Skin epidermis (tissue), 12 donors: ENCODE data around the gene AGTRAP.
A peak's percentile ranks its signal among the peaks of the same experiment; 100 is the strongest.

Experiments
- H3K27ac ChIP-seq, 21 experiments: fragments of 200-600 bp; sonication (generic) in 11 of 21; one replicate each; pipeline ENCODE4 v1.5.0; 2020; ENCODE audit warnings: mild to moderate bottlenecking in 3 of 21, inconsistent platforms in 2 of 21, moderate library complexity in 2 of 21
- H3K4me3 ChIP-seq, 7 experiments: fragments of 200-600 bp; sonication (generic) in 2 of 7; one replicate each; pipeline ENCODE4 v1.5.0; 2020; ENCODE audit warnings: inconsistent platforms in 2 of 7, mild to moderate bottlenecking in 2 of 7, moderate library complexity in 1 of 7

The AGTRAP gene, protein sequence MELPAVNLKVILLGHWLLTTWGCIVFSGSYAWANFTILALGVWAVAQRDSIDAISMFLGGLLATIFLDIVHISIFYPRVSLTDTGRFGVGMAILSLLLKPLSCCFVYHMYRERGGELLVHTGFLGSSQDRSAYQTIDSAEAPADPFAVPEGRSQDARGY

DNA sequence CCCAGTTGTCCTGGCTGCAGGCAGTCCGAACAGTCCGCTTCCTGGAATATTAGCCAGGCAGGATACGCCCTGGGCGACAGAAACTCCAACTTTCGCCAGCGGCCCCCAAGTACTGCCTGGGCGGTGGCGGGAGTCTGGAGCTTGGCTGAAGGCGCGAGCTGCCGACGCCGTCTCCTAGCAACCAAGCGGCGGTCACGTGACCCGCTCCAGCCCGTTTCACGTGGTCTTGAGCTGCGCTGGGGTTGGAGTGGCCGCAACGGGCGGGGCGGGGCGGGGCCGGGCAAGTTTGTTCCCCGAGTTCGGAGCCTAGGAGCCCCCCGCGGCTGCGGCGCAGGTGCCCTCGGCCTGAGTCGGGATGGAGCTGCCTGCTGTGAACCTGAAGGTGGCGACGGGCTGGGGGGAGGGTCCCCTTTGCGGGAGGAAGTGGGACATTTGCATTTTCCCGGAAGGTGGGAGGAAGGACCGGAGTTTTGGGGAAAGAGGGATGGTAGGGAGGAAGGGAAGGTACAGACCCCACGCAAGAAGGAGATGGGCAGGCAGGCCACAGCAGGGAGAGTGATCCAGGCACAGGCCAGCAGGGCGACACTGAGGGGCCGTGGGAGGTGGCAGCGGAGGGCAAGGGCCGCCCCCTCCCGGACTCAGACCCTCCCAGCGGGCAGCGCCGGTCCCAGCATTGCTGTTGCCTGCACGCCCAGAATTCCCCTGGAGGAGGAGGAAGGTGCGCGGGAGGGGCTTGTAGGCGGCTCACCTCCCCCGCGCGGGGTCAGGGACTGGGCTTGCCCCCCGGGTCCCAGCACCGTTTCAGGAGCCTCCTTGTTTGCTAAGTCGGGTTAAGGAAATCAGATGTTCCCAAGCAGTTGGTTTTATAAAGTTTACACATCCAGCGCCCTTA, at the start of gene AGTRAP:
Gene AGTRAP (plus strand): TSS at position 283 of the 892 bp plus-strand sequence. CDS start 73 bp downstream, at position 356.
- H3K4me3 ChIP-seq = peak within 1 kb of the TSS; percentile 57 to 86 (median 71)
- H3K27ac ChIP-seq = peak within 1 kb of the TSS; percentile 51 to 98 (median 94)

GRCh38 chr1:11688506-11688905, 47.4 kb upstream of the AGTRAP start:
- Histone ChIP-seq H3K4me3 (no peak overlapping the region), H3K27ac (no peak overlapping the region)

GRCh38 chr1:11690397-11691301, 45.3 kb upstream of the AGTRAP start:
- H3K27ac ChIP-seq = peak overlapping the region in 1 of 21 experiments; percentile 37
- H3K4me3 ChIP-seq = peak overlapping the region in 6 of 7 experiments; percentile 14 to 47 (median 28)

- peak within 1 kb of the TSS in 6 of 7 experiments; percentile 14 to 47 (median 28) for H3K4me3 ChIP-seq
- H3K27ac ChIP-seq = peak within 1 kb of the TSS in 1 of 21 experiments; percentile 37
Observed at GRCh38 chr1:11691302-11691914, 44.5 kb upstream of the AGTRAP start, which contains the start of gene DRAXIN. DRAXIN (plus strand) TSS chr1:11691710; CDS start chr1:11706259, 14,549 bp downstream.

GRCh38 chr1:11691928-11692711, 43.8 kb upstream of the AGTRAP start:
- no peak overlapping the region for H3K27ac ChIP-seq
- H3K4me3 ChIP-seq = peak overlapping the region in 6 of 7 experiments; percentile 14 to 47 (median 28)

DNA sequence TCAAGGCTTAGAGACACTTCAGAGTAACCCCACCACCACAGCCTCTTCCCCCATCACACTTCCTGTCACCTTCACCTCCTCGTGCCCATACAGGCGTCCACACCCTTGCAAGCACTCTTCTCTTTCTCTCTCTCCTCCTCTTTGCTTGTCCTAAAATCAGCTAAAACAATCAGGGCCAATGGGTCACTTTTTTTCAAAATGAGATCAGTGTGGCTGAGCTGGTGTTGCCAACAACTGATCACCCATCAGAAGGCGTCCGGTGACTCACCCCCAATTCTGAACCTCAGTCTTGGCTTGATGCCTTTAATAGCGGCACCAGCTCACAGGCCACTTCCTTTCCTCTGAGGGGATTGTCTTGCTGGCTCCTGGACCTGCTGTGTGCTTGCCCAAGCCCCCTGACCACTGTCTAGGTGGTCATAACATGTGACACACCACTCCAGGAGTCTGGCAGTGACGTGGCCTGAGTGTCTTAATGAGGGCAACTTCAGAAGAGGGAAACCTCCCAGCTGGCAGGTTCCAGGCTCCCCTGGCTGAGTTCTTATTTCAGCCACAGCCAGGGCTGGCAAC, 42.8 kb upstream of the AGTRAP start:
- H3K27ac ChIP-seq = no peak overlapping the region

GRCh38 chr1:11693917-11694316, 42.0 kb upstream of the AGTRAP start:
- H3K27ac ChIP-seq = no peak overlapping the region

More for the DNA sequence above, 42.8 kb upstream of the AGTRAP start:
- H3K4me3 ChIP-seq = no peak overlapping the region

GRCh38 chr1:11695861-11696260, 40.1 kb upstream of the AGTRAP start:
- Histone ChIP-seq H3K27ac (no peak overlapping the region), H3K4me3 (no peak overlapping the region)

More at GRCh38 chr1:11693917-11694316, 42.0 kb upstream of the AGTRAP start:
- H3K4me3 ChIP-seq = no peak overlapping the region

GRCh38 chr1:11697188-11697892, 38.6 kb upstream of the AGTRAP start:
- H3K4me3 ChIP-seq = no peak overlapping the region
- H3K27ac ChIP-seq = no peak overlapping the region

- H3K4me3 ChIP-seq = no peak overlapping the region
- H3K27ac ChIP-seq = no peak overlapping the region
Observed at GRCh38 chr1:11697893-11698210, 38.1 kb upstream of the AGTRAP start.

DNA sequence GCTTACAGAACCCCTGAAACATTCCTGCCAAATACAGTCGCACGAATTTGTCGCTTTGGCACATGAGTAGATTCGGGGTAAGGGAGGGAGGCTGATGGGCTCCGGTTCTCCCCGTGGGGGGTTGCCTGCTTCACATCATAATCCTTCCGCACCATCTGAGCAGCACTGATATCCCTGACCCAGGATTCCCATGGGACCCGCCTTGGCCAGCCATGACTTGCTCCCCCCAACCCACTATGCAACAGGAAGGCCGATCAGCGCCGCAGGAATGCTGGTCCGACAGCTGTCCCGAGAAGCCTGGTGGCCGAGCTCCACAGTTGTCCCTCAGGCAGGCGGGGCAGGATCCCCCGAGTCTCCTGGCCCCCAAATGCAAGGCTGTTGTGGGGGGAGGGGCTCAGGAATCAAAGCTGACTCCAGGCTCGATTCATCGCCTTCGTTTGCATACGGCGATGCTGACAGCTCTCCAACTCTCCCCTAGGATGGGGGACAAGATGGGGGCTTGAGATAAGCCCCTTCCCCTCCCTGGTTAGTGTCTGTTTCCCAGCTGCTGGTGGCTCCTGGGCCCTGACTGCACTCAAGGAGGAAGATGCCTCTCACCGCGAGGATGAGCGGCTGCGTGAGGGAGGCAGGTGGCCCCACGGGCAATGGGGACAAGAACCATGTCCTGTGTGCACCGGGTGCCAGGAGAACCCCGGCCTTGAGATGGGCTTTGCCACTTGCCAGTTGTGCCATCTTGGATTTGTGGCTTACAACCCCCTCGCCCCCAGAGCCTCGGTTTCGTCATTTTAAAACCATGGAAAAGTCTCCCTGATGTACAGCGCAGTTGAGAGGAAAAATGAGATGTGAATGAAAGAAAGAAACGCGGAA, 35.1 kb upstream of the AGTRAP start:
- no peak overlapping the region for H3K4me3 ChIP-seq
- no peak overlapping the region for H3K27ac ChIP-seq

GRCh38 chr1:11701551-11701961, 34.4 kb upstream of the AGTRAP start:
- Histone ChIP-seq H3K4me3 (no peak overlapping the region), H3K27ac (no peak overlapping the region)

DNA sequence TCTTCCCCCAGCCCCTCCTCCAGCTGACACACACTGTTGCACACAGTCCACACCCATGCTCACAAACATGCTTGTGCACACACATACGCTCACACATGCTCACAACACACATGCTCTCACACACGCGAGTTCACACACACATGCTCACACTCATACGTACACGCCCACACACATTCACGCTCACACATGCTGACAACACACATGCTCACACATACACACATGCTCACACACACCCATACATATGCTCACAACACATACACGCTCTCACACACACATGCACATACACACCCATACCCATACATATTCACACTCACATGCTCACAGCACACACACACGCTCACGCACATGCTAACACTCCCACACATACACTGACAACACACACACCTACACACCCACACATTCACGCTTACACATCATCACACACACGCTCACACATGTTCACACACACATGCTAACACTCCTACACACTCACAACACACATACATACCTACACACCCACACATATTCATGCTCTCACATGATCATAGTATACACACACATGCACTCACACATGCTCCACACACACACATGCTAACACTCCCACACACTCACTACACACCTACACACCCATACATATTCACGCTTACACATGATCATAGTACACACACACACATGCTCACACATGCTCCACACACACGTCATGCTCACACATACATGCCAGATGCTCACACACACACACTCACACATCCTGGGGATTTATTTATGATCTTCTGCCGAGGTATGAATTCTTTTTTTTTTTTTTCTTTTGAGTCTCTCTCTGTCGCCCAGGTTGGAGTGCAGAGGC, 33.7 kb upstream of the AGTRAP start:
- no peak overlapping the region for H3K4me3 ChIP-seq
- H3K27ac ChIP-seq = no peak overlapping the region

DNA sequence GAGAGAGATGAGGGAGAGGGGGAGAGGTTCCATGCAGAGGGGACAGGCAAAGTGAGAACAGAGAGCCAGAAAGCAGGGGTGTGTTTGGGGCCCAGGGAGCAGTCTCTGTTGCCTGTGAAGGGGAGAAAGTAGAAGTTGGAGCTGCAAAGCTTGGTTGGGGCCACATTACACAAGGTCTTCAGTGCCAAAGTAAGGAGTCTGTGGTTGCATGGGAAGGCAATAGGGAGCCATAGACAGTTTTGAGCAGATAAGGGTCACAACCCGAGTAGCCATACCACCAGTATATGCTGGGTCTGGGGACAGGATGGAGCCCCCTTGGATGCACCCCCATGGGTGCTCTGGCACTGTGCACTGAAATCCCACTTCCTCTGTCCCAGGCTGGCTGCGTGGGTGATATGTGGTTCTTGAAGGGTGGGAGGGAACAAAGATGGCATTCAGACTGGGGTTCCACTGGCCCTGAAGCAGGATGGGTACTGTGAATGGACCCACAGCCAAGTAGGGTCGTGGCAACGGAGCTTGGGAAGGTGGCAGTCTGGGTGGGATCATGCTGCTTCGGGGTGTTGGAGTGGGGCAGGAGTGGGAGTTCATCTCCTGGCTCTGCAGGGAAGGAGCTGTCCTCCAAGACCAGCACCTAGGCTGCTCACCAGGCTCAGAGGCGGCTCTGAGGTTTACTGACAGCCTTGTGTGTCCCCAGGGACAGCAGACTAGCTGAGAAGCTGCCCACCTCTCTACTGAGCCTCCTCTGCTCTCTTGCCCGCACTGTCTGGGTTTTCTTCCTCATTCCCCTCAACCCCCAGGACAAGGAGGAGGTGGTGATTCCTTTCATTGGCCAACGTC, 32.4 kb upstream of the AGTRAP start:
- H3K4me3 ChIP-seq = no peak overlapping the region

GRCh38 chr1:11704194-11704529, 31.8 kb upstream of the AGTRAP start:
- no peak overlapping the region for H3K27ac ChIP-seq
- no peak overlapping the region for H3K4me3 ChIP-seq

More for the DNA sequence above, 32.4 kb upstream of the AGTRAP start:
- no peak overlapping the region for H3K27ac ChIP-seq
